Stimulated activated effector memory CD8-positive, alpha-beta T cell treated with anti-CD3 and anti-CD28 coated beads, Interleukin-12 subunit alpha, Interleukin-12 subunit beta, amount 100 ng/mL, for 72 hours (primary cell): ENCODE measurements around the gene RAB11FIP3.
A peak's percentile ranks its signal among the peaks of the same experiment; 100 is the strongest.

Experiments used
- ATAC-seq: fragments of 150-1000 bp; cut with Tn5 transposase; 2 replicates; pipeline ENCODE4 v1.10.0; 2021
- DNase-seq, 2 donors: peaks; one replicate each; pipeline ENCODE4 v3.0.0; 2021 to 2022; ENCODE audit warnings: low spot score in 2 of 2
- H3K27ac Mint-ChIP-seq: one replicate; pipeline ENCODE4 v1.8.0; 2022; ENCODE audit warnings: mild to moderate bottlenecking, mixed read lengths
- H3K36me3 Mint-ChIP-seq: one replicate; pipeline ENCODE4 v1.8.0; 2022; ENCODE audit warnings: mild to moderate bottlenecking, mixed read lengths
- H3K4me1 Mint-ChIP-seq: one replicate; pipeline ENCODE4 v1.8.0; 2022; ENCODE audit warnings: mixed read lengths
- H3K4me3 Mint-ChIP-seq: one replicate; pipeline ENCODE4 v1.8.0; 2022; ENCODE audit warnings: mild to moderate bottlenecking, mixed read lengths
- H3K9me3 Mint-ChIP-seq: one replicate; pipeline ENCODE4 v1.8.0; 2022; ENCODE audit warnings: mixed read lengths

The RAB11FIP3 gene

DNA sequence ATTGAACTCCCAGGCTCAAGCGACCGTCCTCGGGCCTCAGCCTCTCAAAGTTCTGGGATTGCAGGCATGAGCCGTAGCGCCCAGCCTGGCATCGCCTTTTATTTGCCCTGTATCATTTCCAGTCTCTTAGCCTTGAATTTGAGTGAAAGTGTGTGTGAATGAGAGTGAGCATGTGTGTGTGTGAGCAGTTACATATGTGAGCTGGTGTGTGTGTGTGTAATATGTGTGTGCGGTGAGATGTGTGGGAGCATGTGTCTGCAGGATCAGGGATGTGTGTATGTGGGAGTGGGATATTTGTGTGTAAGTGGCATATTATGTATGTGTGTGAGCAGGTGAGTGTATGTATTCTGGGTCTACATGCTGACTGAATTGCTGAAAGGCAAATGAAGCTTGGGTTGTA lies 5.5 kb downstream of the RAB11FIP3 start:
- Mint-ChIP-seq H3K4me1 (peaks cover 34% of the 10 kb centered on the region), H3K36me3 (peaks cover 19% of the 10 kb centered on the region), H3K27ac (no peak overlapping the region), H3K4me3 (no peak overlapping the region), H3K9me3 (no peaks in the 10 kb centered on the region)
- no peak for ATAC-seq
- DNase-seq: no peak

- no peak overlapping the region for H3K4me3 Mint-ChIP-seq
- peaks cover 10% of the 10 kb centered on the region for H3K4me1 Mint-ChIP-seq
- no peak for ATAC-seq
- no peaks in the 10 kb centered on the region for H3K9me3 Mint-ChIP-seq
- no peak overlapping the region for H3K27ac Mint-ChIP-seq
- peaks cover 6% of the 10 kb centered on the region for H3K36me3 Mint-ChIP-seq
- DNase-seq: no peak
These were observed 15.2 kb downstream of the RAB11FIP3 start for GRCh38 chr16:440627-441026.

DNA sequence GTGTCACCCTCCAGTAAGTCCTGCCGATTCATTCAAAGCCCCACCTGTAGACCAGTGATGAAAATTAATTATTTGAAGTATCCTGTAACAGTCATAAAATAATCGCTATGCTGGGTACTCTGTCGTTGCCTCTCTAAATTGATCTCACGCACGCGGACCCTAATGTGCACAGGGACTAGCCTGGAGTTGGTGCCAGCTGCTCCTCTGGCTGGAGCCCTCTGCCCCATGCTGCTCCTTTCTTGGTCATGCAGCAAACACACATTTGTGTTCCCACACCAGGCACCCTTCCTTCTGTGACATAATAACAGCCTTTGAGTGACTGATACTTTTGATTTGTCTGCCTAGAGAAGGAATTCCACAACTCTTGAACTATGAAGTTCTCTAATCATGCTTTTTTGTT lies 16.0 kb downstream of the RAB11FIP3 start:
- DNase-seq (no peak), ATAC-seq (no peak)
- peaks cover 6% of the 10 kb centered on the region for H3K36me3 Mint-ChIP-seq
- no peaks in the 10 kb centered on the region for H3K9me3 Mint-ChIP-seq
- H3K27ac Mint-ChIP-seq: no peak overlapping the region
- no peak overlapping the region for H3K4me3 Mint-ChIP-seq
- H3K4me1 Mint-ChIP-seq: peaks cover 10% of the 10 kb centered on the region

- ATAC-seq (no peak), DNase-seq (no peak)
- H3K4me3 Mint-ChIP-seq: no peak overlapping the region
- H3K4me1 Mint-ChIP-seq: peaks cover 10% of the 10 kb centered on the region
- no peaks in the 10 kb centered on the region for H3K9me3 Mint-ChIP-seq
- H3K36me3 Mint-ChIP-seq: peaks cover 6% of the 10 kb centered on the region
- H3K27ac Mint-ChIP-seq: no peak overlapping the region
These were observed 17.5 kb downstream of the RAB11FIP3 start for GRCh38 chr16:442976-443375.

DNA sequence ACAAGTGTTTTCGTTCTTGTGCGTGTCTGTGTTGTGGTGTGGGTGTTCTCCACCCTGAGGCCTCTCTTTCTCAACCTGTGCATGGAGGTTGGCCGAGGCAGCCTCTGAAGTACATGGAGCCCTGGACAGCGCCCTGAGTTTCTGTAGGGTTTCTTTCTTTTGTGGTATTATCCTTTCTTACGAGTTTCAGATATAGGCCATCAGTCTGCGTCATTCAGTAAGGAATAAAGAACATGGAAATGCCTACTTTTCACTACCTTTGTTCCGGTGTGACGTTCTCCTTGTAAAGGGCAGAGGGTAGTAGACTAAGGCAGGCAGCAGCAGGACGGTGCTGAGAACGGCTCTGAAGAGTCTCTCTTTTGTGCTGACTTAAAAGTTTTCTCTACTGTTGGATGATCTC lies 18.6 kb downstream of the RAB11FIP3 start:
- peaks cover 6% of the 10 kb centered on the region for H3K36me3 Mint-ChIP-seq

DNA sequence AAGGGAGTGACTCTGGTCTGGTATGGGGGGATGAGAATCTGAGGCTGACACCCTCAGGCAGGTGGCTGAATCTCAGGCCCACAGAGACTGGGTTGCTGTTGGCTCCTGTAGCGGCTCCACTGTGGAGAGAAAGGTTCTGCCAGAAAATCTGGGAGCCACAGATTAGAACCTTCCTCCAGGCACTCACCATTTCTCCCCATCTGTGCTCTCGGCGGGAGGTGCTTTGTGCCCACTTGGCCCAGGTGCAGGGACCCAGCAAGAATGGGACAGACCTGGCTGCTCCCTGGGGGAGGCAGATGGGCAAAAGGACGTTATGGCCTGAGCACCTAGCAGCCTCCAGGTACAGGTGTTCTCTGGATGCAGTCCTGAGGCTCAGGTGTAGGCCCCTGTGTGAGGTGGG lies 20.1 kb downstream of the RAB11FIP3 start:
- no peak overlapping the region for H3K27ac Mint-ChIP-seq
- no peak for DNase-seq
- peaks cover 6% of the 10 kb centered on the region for H3K4me1 Mint-ChIP-seq

More for the DNA sequence above, 18.6 kb downstream of the RAB11FIP3 start:
- Mint-ChIP-seq H3K4me1 (peaks cover 10% of the 10 kb centered on the region), H3K27ac (no peak overlapping the region), H3K9me3 (no peaks in the 10 kb centered on the region), H3K4me3 (no peak overlapping the region)
- ATAC-seq (no peak), DNase-seq (no peak)

GRCh38 chr16:450385-450784 lies 24.9 kb downstream of the RAB11FIP3 start:
- ATAC-seq (no peak), DNase-seq (no peak)
- Mint-ChIP-seq H3K4me1 (peaks cover 6% of the 10 kb centered on the region), H3K36me3 (no peaks in the 10 kb centered on the region), H3K27ac (no peak overlapping the region), H3K9me3 (no peaks in the 10 kb centered on the region), H3K4me3 (no peak overlapping the region)

More for the DNA sequence above, 20.1 kb downstream of the RAB11FIP3 start:
- Mint-ChIP-seq H3K36me3 (peaks cover 1% of the 10 kb centered on the region), H3K4me3 (no peak overlapping the region), H3K9me3 (no peaks in the 10 kb centered on the region)
- ATAC-seq: no peak

DNA sequence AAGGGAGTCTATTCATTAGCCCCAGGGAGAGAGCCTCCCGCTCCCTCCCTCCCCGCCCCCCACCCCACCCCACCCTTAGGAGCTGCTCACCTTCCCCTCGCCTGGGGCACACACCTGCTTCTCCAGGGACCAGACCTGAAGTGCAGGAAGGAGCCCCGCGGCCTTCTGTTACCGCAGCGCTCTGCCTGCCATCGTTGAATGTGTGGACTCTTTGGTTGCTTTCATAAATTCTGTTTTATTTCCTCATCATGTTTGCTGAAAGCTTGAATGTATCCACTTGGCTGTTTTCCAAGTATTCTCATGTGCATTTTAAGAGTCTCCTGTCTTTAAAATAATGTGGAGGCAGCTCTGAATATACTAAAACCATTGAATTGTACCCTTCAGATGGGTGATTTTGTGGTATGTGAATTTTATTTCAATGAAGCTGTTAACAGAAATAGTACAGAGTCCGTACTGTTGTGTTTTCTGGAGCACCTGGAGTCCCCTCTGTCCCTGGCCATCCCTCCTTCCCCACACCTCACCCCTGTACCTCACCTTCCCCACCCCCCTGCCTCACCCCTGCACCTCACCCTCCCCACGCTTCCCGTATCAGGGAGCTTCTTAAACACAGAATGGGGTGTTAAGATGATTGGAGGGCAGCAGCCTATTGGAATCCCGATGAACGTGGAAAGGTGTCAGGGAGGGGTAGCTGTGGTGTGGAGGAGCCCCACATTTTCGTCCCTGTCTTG lies 25.5 kb downstream of the RAB11FIP3 start:
- H3K4me1 Mint-ChIP-seq: peaks cover 6% of the 10 kb centered on the region
- ATAC-seq (no peak), DNase-seq (no peak)
- no peak overlapping the region for H3K4me3 Mint-ChIP-seq
- no peak overlapping the region for H3K27ac Mint-ChIP-seq
- no peaks in the 10 kb centered on the region for H3K9me3 Mint-ChIP-seq
- no peaks in the 10 kb centered on the region for H3K36me3 Mint-ChIP-seq

- H3K4me3 Mint-ChIP-seq: no peak overlapping the region
- peaks cover 12% of the 10 kb centered on the region for H3K4me1 Mint-ChIP-seq
- peaks cover 3% of the 10 kb centered on the region for H3K36me3 Mint-ChIP-seq
- H3K9me3 Mint-ChIP-seq: no peaks in the 10 kb centered on the region
- DNase-seq (no peak), ATAC-seq (no peak)
- H3K27ac Mint-ChIP-seq: peak overlapping the region; percentile 77
These were observed 29.0 kb downstream of the RAB11FIP3 start for GRCh38 chr16:454397-454940.

DNA sequence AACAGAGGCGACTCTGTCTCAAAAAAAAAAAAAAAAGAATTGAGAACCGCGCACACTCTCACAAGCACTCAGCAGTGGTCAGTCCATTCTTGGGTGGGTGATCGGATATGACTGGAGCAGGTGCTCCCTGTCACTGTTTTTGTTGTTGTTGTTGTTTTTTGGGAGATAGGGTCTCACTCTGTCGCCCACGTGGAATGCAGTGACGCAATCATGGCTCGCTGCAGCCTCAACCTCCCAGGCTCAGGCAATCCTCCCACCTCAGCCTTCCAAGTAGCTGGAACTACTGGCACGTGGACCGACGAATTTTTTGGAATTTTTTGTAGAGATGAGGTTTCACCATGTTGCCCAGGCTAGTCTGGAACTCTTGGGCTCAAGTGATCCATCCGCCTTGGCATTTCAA lies 30.0 kb downstream of the RAB11FIP3 start:
- Mint-ChIP-seq H3K36me3 (peaks cover 6% of the 10 kb centered on the region), H3K4me1 (peaks cover 12% of the 10 kb centered on the region), H3K4me3 (no peak overlapping the region), H3K27ac (no peak overlapping the region), H3K9me3 (no peaks in the 10 kb centered on the region)
- DNase-seq (no peak), ATAC-seq (no peak)

- peaks cover 12% of the 10 kb centered on the region for H3K4me1 Mint-ChIP-seq
- no peak for DNase-seq
- H3K4me3 Mint-ChIP-seq: no peak overlapping the region
- H3K27ac Mint-ChIP-seq: no peak overlapping the region
- ATAC-seq: no peak
- peaks cover 10% of the 10 kb centered on the region for H3K36me3 Mint-ChIP-seq
- no peaks in the 10 kb centered on the region for H3K9me3 Mint-ChIP-seq
These were observed 31.5 kb downstream of the RAB11FIP3 start for GRCh38 chr16:456891-457483.

- Mint-ChIP-seq H3K4me1 (peaks cover 14% of the 10 kb centered on the region), H3K27ac (no peak overlapping the region), H3K9me3 (no peaks in the 10 kb centered on the region), H3K36me3 (peaks cover 15% of the 10 kb centered on the region), H3K4me3 (no peak overlapping the region)
- ATAC-seq (no peak), DNase-seq (no peak)
These were observed 32.4 kb downstream of the RAB11FIP3 start for GRCh38 chr16:457732-458400.

DNA sequence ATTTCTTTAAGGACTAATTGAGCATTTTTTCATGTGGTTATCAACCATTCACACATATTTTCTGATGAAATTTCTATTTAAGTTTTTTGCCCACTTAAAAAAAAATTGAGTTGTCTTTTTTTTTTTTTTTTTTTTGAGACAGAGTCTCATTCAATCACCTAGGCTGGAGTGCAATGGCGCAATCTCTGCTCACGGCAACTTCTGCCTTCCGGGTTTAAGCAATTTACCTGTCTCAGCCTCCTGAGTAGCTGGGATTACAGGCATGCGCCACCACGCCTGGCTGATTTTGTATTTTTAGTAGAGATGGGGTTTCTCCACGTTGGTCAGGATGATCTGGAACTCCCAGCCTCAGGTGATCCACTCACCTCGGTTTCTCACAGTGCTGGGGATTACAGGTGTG lies 34.3 kb downstream of the RAB11FIP3 start:
- DNase-seq (no peak), ATAC-seq (no peak)
- H3K9me3 Mint-ChIP-seq: no peaks in the 10 kb centered on the region
- no peak overlapping the region for H3K4me3 Mint-ChIP-seq
- H3K4me1 Mint-ChIP-seq: peaks cover 14% of the 10 kb centered on the region
- no peak overlapping the region for H3K27ac Mint-ChIP-seq
- H3K36me3 Mint-ChIP-seq: peaks cover 24% of the 10 kb centered on the region

GRCh38 chr16:460787-461186 lies 35.3 kb downstream of the RAB11FIP3 start:
- no peaks in the 10 kb centered on the region for H3K9me3 Mint-ChIP-seq
- peaks cover 14% of the 10 kb centered on the region for H3K4me1 Mint-ChIP-seq
- peaks cover 24% of the 10 kb centered on the region for H3K36me3 Mint-ChIP-seq
- no peak for DNase-seq
- ATAC-seq: no peak
- H3K27ac Mint-ChIP-seq: no peak overlapping the region
- H3K4me3 Mint-ChIP-seq: no peak overlapping the region

- DNase-seq (no peak), ATAC-seq (no peak)
- no peak overlapping the region for H3K4me3 Mint-ChIP-seq
- H3K27ac Mint-ChIP-seq: no peak overlapping the region
- H3K4me1 Mint-ChIP-seq: peaks cover 22% of the 10 kb centered on the region
- peaks cover 30% of the 10 kb centered on the region for H3K36me3 Mint-ChIP-seq
- H3K9me3 Mint-ChIP-seq: no peaks in the 10 kb centered on the region
These were observed 37.6 kb downstream of the RAB11FIP3 start for GRCh38 chr16:463071-463470.

GRCh38 chr16:466651-467050 lies 41.2 kb downstream of the RAB11FIP3 start:
- peaks cover 31% of the 10 kb centered on the region for H3K36me3 Mint-ChIP-seq
- ATAC-seq (no peak), DNase-seq (no peak)
- no peaks in the 10 kb centered on the region for H3K9me3 Mint-ChIP-seq
- peak overlapping the region; percentile 68 for H3K27ac Mint-ChIP-seq
- H3K4me3 Mint-ChIP-seq: no peak overlapping the region
- peaks cover 13% of the 10 kb centered on the region for H3K4me1 Mint-ChIP-seq
